Trophoblast cell (in vitro differentiated cells and primary cell): ENCODE results near the gene RANBP9.

ENCODE experiments used
- DNase-seq, 2 donors: peaks; one replicate each; pipeline ENCODE4 v3.0.0-alpha.2; 2016
- H2AFZ ChIP-seq: 2 replicates; pipeline ENCODE4 v1.6.1; 2013; ENCODE audit warnings: low read length, moderate library complexity, mild to moderate bottlenecking; ENCODE audit not compliant: insufficient read depth, poor library complexity
- H2AK5ac ChIP-seq: 2 replicates; pipeline ENCODE4 v1.6.1; 2013; ENCODE audit warnings: mild to moderate bottlenecking, low read length
- H2BK120ac ChIP-seq: 2 replicates; pipeline ENCODE4 v1.6.1; 2013; ENCODE audit warnings: low read length, mild to moderate bottlenecking, moderate library complexity; ENCODE audit not compliant: insufficient read depth, poor library complexity
- H2BK12ac ChIP-seq: 2 replicates; pipeline ENCODE4 v1.6.1; 2013; ENCODE audit warnings: mild to moderate bottlenecking, low read length, moderate library complexity
- H2BK5ac ChIP-seq: 2 replicates; pipeline ENCODE4 v1.6.1; 2013; ENCODE audit warnings: low read length, low read depth, moderate library complexity, mild to moderate bottlenecking; ENCODE audit not compliant: poor library complexity
- H3K14ac ChIP-seq: 2 replicates; pipeline ENCODE4 v1.6.1; 2013; ENCODE audit warnings: mild to moderate bottlenecking, low read length
- H3K18ac ChIP-seq: 2 replicates; pipeline ENCODE4 v1.6.1; 2013; ENCODE audit warnings: mild to moderate bottlenecking, low read length
- H3K23ac ChIP-seq: 2 replicates; pipeline ENCODE4 v1.6.1; 2013; ENCODE audit warnings: low read length
- H3K27ac ChIP-seq: 2 replicates; pipeline ENCODE4 v1.5.1; 2013; ENCODE audit warnings: low read depth, mild to moderate bottlenecking, inconsistent platforms, low read length, moderate library complexity
- H3K27me3 ChIP-seq: 2 replicates; pipeline ENCODE4 v1.6.1; 2013; ENCODE audit warnings: inconsistent platforms, mild to moderate bottlenecking, low read length, moderate library complexity; ENCODE audit not compliant: insufficient read depth
- H3K36me3 ChIP-seq, 2 experiments: 1 replicate in 1 of 2; 2 replicates in 1 of 2; pipeline ENCODE4 v1.6.1; 2013; ENCODE audit warnings: low read length in 2 of 2, mild to moderate bottlenecking in 2 of 2, moderate library complexity in 1 of 2; ENCODE audit not compliant: insufficient read depth in 2 of 2, control insufficient read depth in 1 of 2
- H3K4ac ChIP-seq: 2 replicates; pipeline ENCODE4 v1.6.1; 2013; ENCODE audit warnings: low read depth, mild to moderate bottlenecking, low read length, moderate library complexity
- H3K4me1 ChIP-seq, 2 experiments: 1 replicate in 1 of 2; 2 replicates in 1 of 2; pipeline ENCODE4 v1.6.1; 2013; ENCODE audit warnings: low read length in 2 of 2, mild to moderate bottlenecking in 2 of 2, moderate library complexity in 1 of 2; ENCODE audit not compliant: insufficient read depth in 2 of 2, control insufficient read depth in 1 of 2
- H3K4me2 ChIP-seq: 2 replicates; pipeline ENCODE4 v1.6.1; 2013; ENCODE audit warnings: inconsistent platforms, mild to moderate bottlenecking, low read length, moderate library complexity
- H3K4me3 ChIP-seq: 2 replicates; pipeline ENCODE4 v1.5.1; 2013; ENCODE audit warnings: mild to moderate bottlenecking, low read depth, low read length, inconsistent platforms
- H3K79me1 ChIP-seq: one replicate; pipeline ENCODE4 v1.6.1; 2013; ENCODE audit warnings: low read length
- H3K79me2 ChIP-seq: 2 replicates; pipeline ENCODE4 v1.6.1; 2013; ENCODE audit warnings: low read length, mild to moderate bottlenecking; ENCODE audit not compliant: control insufficient read depth, insufficient read depth, poor library complexity
- H3K9ac ChIP-seq: 2 replicates; pipeline ENCODE4 v1.6.1; 2013; ENCODE audit warnings: mild to moderate bottlenecking, low read length
- H3K9me3 ChIP-seq: 2 replicates; pipeline ENCODE4 v1.6.1; 2013; ENCODE audit warnings: low read depth, mild to moderate bottlenecking, control low read depth, inconsistent platforms, low read length; ENCODE audit not compliant: insufficient read depth
- H4K12ac ChIP-seq: 2 replicates; pipeline ENCODE4 v1.6.1; 2013; ENCODE audit warnings: low read depth, mild to moderate bottlenecking, low read length, moderate library complexity
- H4K8ac ChIP-seq: 2 replicates; pipeline ENCODE4 v1.6.1; 2013; ENCODE audit warnings: low read depth, mild to moderate bottlenecking, low read length, moderate library complexity
- H4K91ac ChIP-seq: one replicate; pipeline ENCODE4 v1.6.1; 2013; ENCODE audit warnings: low read depth, mild to moderate bottlenecking, low read length, moderate library complexity
- WGBS: extraction: QIAGEN DNeasy Blood & Tissue Kit; methylation state at CpG from one replicate; pipeline ENCODE4 v1.1.7; 2013; ENCODE audit warnings: missing lambda C conversion rate; ENCODE audit not compliant: insufficient read length, insufficient coverage; ENCODE audit errors: extremely low coverage; 5-methylcytosine and 5-hydroxymethylcytosine counted together

Gene RANBP9

GRCh38 chr6:13733178-13733887, 21.7 kb upstream of the RANBP9 start:
- H3K4me3 ChIP-seq: peak overlapping the region; percentile 12
- no peak overlapping the region for H2BK5ac ChIP-seq
- peak; percentile 30 to 54 for DNase-seq
- no peaks in the 10 kb centered on the region for H3K36me3 ChIP-seq
- no peak overlapping the region for H4K91ac ChIP-seq
- H3K79me1 ChIP-seq: no peaks in the 10 kb centered on the region
- no peak overlapping the region for H3K4ac ChIP-seq
- H3K4me1 ChIP-seq: peaks cover 0 to 6% of the 10 kb centered on the region in 2 experiments
- no peak overlapping the region for H3K27ac ChIP-seq
- no peak overlapping the region for H2BK120ac ChIP-seq
- peaks cover 2% of the 10 kb centered on the region for H3K9me3 ChIP-seq
- H3K9ac ChIP-seq: no peak overlapping the region
- H3K79me2 ChIP-seq: no peaks in the 10 kb centered on the region
- no peak overlapping the region for H3K14ac ChIP-seq
- no peak overlapping the region for H4K12ac ChIP-seq
- H2AFZ ChIP-seq: no peak overlapping the region
- no peaks in the 10 kb centered on the region for H3K27me3 ChIP-seq
- no CpG with 5 or more reads among the region's 17 CpGs for WGBS
- no peak overlapping the region for H3K4me2 ChIP-seq
- no peak overlapping the region for H2BK12ac ChIP-seq
- H4K8ac ChIP-seq: no peak overlapping the region
- no peak overlapping the region for H2AK5ac ChIP-seq
- no peak overlapping the region for H3K23ac ChIP-seq
- no peak overlapping the region for H3K18ac ChIP-seq

DNA sequence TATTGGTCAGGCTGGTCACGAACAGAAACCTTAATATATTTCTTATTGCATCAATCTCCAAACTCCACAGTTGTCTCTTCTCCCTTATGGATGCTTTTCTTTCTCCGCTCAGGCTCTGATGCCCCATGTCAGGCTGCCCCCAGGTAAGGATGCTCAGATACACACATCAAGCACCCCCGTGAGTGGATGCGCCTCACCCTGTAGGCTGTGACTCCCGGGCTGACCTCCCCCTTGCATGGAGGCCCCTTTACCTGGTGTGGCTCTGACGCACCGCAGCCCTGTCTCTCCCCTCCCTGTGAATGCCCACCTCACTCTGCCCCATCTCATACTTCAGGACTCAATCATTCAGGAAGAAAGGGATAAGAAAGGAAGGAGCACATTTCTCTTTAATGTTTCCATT, 19.1 kb upstream of the RANBP9 start:
- H3K4me3 ChIP-seq: no peak overlapping the region
- no peak overlapping the region for H2BK120ac ChIP-seq
- no peaks in the 10 kb centered on the region for H3K27me3 ChIP-seq
- H2AFZ ChIP-seq: no peak overlapping the region
- H3K23ac ChIP-seq: no peak overlapping the region
- H3K9me3 ChIP-seq: peaks cover 2% of the 10 kb centered on the region
- no peaks in the 10 kb centered on the region for H3K79me2 ChIP-seq
- no peak overlapping the region for H4K91ac ChIP-seq
- H3K36me3 ChIP-seq: no peaks in the 10 kb centered on the region
- no CpG with 5 or more reads among the region's 7 CpGs for WGBS
- H3K4me1 ChIP-seq: peaks cover 0 to 6% of the 10 kb centered on the region in 2 experiments
- H3K4ac ChIP-seq: no peak overlapping the region
- no peaks in the 10 kb centered on the region for H3K79me1 ChIP-seq
- no peak overlapping the region for H2AK5ac ChIP-seq
- no peak overlapping the region for H3K27ac ChIP-seq
- H3K14ac ChIP-seq: no peak overlapping the region
- H3K4me2 ChIP-seq: no peak overlapping the region
- H2BK5ac ChIP-seq: no peak overlapping the region
- H2BK12ac ChIP-seq: no peak overlapping the region
- DNase-seq: no peak
- no peak overlapping the region for H3K9ac ChIP-seq
- no peak overlapping the region for H4K12ac ChIP-seq
- no peak overlapping the region for H3K18ac ChIP-seq
- H4K8ac ChIP-seq: no peak overlapping the region

DNA sequence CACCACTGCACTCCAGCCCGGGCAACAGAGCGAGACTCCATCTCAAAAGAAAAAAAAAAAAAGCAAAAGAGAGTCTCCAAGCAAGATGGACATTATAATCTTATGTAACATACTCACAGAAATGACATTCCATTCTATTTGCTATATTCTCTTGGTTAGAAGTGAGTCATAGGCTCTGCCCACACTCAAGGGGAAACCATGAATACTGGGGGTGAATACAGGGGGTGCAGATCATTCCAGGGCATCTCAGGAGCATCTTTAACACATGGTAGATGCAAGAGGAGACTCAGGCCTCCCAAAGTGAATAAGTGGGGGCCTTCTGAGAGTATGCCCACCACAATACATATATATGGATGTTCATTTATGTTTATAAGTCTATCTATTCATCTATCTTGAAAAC, 18.3 kb upstream of the RANBP9 start:
- Histone ChIP-seq H3K4me1 (peaks cover 3 to 8% of the 10 kb centered on the region in 2 experiments), H3K27me3 (no peaks in the 10 kb centered on the region), H3K4me3 (no peak overlapping the region)

DNA sequence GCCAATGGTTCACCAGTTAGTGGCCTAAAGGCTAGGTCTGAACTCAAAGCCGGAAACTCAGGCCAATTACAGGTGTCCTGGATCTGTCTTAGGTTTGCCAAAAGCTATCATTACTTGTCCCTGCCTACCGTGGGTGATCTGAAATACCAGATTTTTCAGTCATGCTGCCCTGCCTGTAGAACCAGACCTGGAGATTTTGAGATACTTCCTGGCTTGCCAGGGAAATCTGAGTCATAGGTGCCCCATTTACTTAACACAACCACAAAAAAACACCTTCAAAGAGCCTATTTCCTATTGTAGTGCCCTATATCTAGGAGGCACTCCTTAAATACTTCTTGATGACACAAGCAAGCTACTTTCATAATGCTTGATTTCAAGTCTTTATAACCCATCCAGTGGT, 13.9 kb upstream of the RANBP9 start:
- peak; percentile 79 to 95 for DNase-seq
- H2AFZ ChIP-seq: no peak overlapping the region
- no peak overlapping the region for H4K12ac ChIP-seq
- H4K8ac ChIP-seq: no peak overlapping the region
- no peak overlapping the region for H4K91ac ChIP-seq
- H3K27me3 ChIP-seq: no peaks in the 10 kb centered on the region
- no peak overlapping the region for H3K4me2 ChIP-seq
- no peak overlapping the region for H2BK120ac ChIP-seq
- no peak overlapping the region for H3K9ac ChIP-seq
- peaks cover 3% of the 10 kb centered on the region for H3K79me1 ChIP-seq
- no peak overlapping the region for H2BK5ac ChIP-seq
- no peak overlapping the region for H3K27ac ChIP-seq
- no peak overlapping the region for H3K4me3 ChIP-seq
- peaks cover 7 to 11% of the 10 kb centered on the region in 2 experiments for H3K4me1 ChIP-seq
- peaks cover 2% of the 10 kb centered on the region for H3K9me3 ChIP-seq
- no peak overlapping the region for H2AK5ac ChIP-seq
- H3K79me2 ChIP-seq: no peaks in the 10 kb centered on the region
- H3K23ac ChIP-seq: no peak overlapping the region
- H2BK12ac ChIP-seq: no peak overlapping the region
- no peaks in the 10 kb centered on the region for H3K36me3 ChIP-seq
- no peak overlapping the region for H3K18ac ChIP-seq
- WGBS: no CpG with 5 or more reads among the region's 2 CpGs
- no peak overlapping the region for H3K4ac ChIP-seq
- no peak overlapping the region for H3K14ac ChIP-seq

More for the DNA sequence above, 18.3 kb upstream of the RANBP9 start:
- DNase-seq: peak in 1 of 2 donors; percentile 8
- no peak overlapping the region for H3K23ac ChIP-seq
- no peak overlapping the region for H2BK5ac ChIP-seq
- no peak overlapping the region for H3K27ac ChIP-seq
- no peak overlapping the region for H4K12ac ChIP-seq
- H3K79me2 ChIP-seq: no peaks in the 10 kb centered on the region
- no peak overlapping the region for H3K18ac ChIP-seq
- no CpG with 5 or more reads among the region's 2 CpGs for WGBS
- no peak overlapping the region for H3K9ac ChIP-seq
- no peak overlapping the region for H3K4me2 ChIP-seq
- H4K8ac ChIP-seq: no peak overlapping the region
- H2BK12ac ChIP-seq: no peak overlapping the region
- H2AFZ ChIP-seq: no peak overlapping the region
- no peaks in the 10 kb centered on the region for H3K79me1 ChIP-seq
- H3K9me3 ChIP-seq: peaks cover 2% of the 10 kb centered on the region
- no peak overlapping the region for H3K14ac ChIP-seq
- H2AK5ac ChIP-seq: no peak overlapping the region
- no peaks in the 10 kb centered on the region for H3K36me3 ChIP-seq
- H3K4ac ChIP-seq: no peak overlapping the region
- H4K91ac ChIP-seq: no peak overlapping the region
- no peak overlapping the region for H2BK120ac ChIP-seq
